GM23248 (cell line): ENCODE data around the gene ATF6. TPM values are rescaled to one million over a fixed set of nuclear protein-coding genes. Genes with fewer than 3 reads are reported as not detected.

Source experiments
- DNase-seq: peaks from one replicate; pipeline ENCODE4 v3.0.0-alpha.2; 2015
- H2AFZ ChIP-seq: fragments of 200-600 bp; sonication (generic); 2 replicates; pipeline ENCODE4 v1.6.1; 2016; ENCODE audit warnings: antibody characterized with exemption
- H3F3A ChIP-seq: fragments of 200-600 bp; sonication (generic); 2 replicates; pipeline ENCODE4 v1.6.1; 2016; ENCODE audit warnings: mild to moderate bottlenecking, antibody characterized with exemption, mixed run types; ENCODE audit not compliant: insufficient read depth
- H3K27ac ChIP-seq: fragments of 200-600 bp; sonication (generic); 2 replicates; pipeline ENCODE4 v1.5.1; 2016; ENCODE audit warnings: mild to moderate bottlenecking
- H3K27me3 ChIP-seq: fragments of 200-600 bp; sonication (generic); replicated peaks from 2 replicates; pipeline ENCODE4 v1.6.1; 2016; ENCODE audit warnings: mild to moderate bottlenecking; ENCODE audit not compliant: insufficient read depth
- H3K36me3 ChIP-seq: fragments of 200-600 bp; sonication (generic); 2 replicates; pipeline ENCODE4 v1.6.1; 2016; ENCODE audit warnings: low read depth, mild to moderate bottlenecking
- H3K4me1 ChIP-seq: fragments of 200-600 bp; sonication (generic); 2 replicates; pipeline ENCODE4 v1.6.1; 2016; ENCODE audit warnings: mild to moderate bottlenecking; ENCODE audit not compliant: insufficient read depth
- H3K4me2 ChIP-seq: fragments of 200-600 bp; sonication (generic); one replicate; pipeline ENCODE4 v1.6.1; 2016; ENCODE audit warnings: mild to moderate bottlenecking; ENCODE audit not compliant: unreplicated experiment
- H3K4me3 ChIP-seq: fragments of 200-600 bp; sonication (generic); 2 replicates; pipeline ENCODE4 v1.5.1; 2016; ENCODE audit warnings: mild to moderate bottlenecking
- H3K79me2 ChIP-seq: fragments of 200-600 bp; sonication (generic); 2 replicates; pipeline ENCODE4 v1.6.1; 2016; ENCODE audit warnings: mild to moderate bottlenecking; ENCODE audit not compliant: insufficient read depth
- H3K9ac ChIP-seq: fragments of 200-600 bp; sonication (generic); 2 replicates; pipeline ENCODE4 v1.6.1; 2016; ENCODE audit warnings: mild to moderate bottlenecking
- H3K9me2 ChIP-seq: fragments of 200-600 bp; sonication (generic); 2 replicates; pipeline ENCODE4 v1.6.1; 2016; ENCODE audit warnings: mixed run types, mild to moderate bottlenecking, moderate library complexity; ENCODE audit not compliant: insufficient read depth
- H3K9me3 ChIP-seq: fragments of 200-600 bp; sonication (generic); one replicate; pipeline ENCODE4 v1.6.1; 2017; ENCODE audit warnings: low read depth
- H4K20me1 ChIP-seq: fragments of 200-600 bp; sonication (generic); 2 replicates; pipeline ENCODE4 v1.6.0; 2016; ENCODE audit not compliant: insufficient read depth
- EZH2 ChIP-seq: fragments of 200-600 bp; sonication (generic); IDR thresholded peaks from 2 replicates; pipeline ENCODE4 v1.6.1; 2018; ENCODE audit warnings: antibody characterized with exemption, mild to moderate bottlenecking; ENCODE audit not compliant: insufficient read depth, poor library complexity, severe bottlenecking
- EZH2phosphoT487 ChIP-seq: fragments of 200-600 bp; sonication (generic); IDR thresholded peaks from 2 replicates; pipeline ENCODE4 v1.6.1; 2018; ENCODE audit warnings: antibody characterized with exemption, moderate library complexity, mild to moderate bottlenecking, low read depth; ENCODE audit not compliant: insufficient read depth
- WGBS, 2 experiments: methylation state at CpG; one replicate each; pipeline ENCODE4 v1.1.6; 2015 to 2017; ENCODE audit warnings: low lambda C conversion rate in 2 of 2, low coverage in 1 of 2; ENCODE audit errors: missing lambda C conversion rate in 2 of 2; 5-methylcytosine and 5-hydroxymethylcytosine counted together
- in situ Hi-C: fragments of 300-500 bp; cut with MboI; formaldehyde crosslinking; loops from 2 replicates; pipeline ENCODE4 v1.15.0; 2020
- polyA plus RNA-seq: library from polyadenylated mRNA; unstranded; fragments of >200 nt; fragmentation: Nextera tagmentation; extraction: Ambion mirVana; gene quantifications from 2 replicates; pipeline ENCODE4 v1.2.1, GENCODE V29; 2016
- total RNA-seq: library from RNA; depleted of rRNA; stranded (reverse); fragments of >200 nt; shearing (Covaris generic); gene quantifications from 2 replicates; pipeline ENCODE4 v1.2.3, GENCODE V29; 2014

The ATF6 gene
- total and polyA plus RNA-seq, 2 experiments from 2014 or later: 14.8 to 19.8 TPM

GRCh38 chr1:161735837-161736236, 30.3 kb upstream of the ATF6 start:
- Histone ChIP-seq H3K27ac (no peak overlapping the region), H3K27me3 (no peaks in the 10 kb centered on the region), H3K4me2 (no peak overlapping the region), H3K4me1 (peaks cover 47% of the 10 kb centered on the region), H3K9me3 (no peaks in the 10 kb centered on the region), H3K36me3 (no peaks in the 10 kb centered on the region), H3K9ac (no peak overlapping the region), H3K79me2 (no peaks in the 10 kb centered on the region), H4K20me1 (no peaks in the 10 kb centered on the region), H2AFZ (no peak overlapping the region), H3K9me2 (no peaks in the 10 kb centered on the region), H3K4me3 (no peak overlapping the region), H3F3A (peaks cover 40% of the 10 kb centered on the region)
- no peak for DNase-seq
- TF ChIP-seq EZH2phosphoT487: no peak
- TF ChIP-seq EZH2: no peak
- 81 to 86% methylated on average over 3 of the region's 3 CpGs for WGBS, 2 experiments
- in situ Hi-C loops: no loop called here

GRCh38 chr1:161736335-161736969, 29.7 kb upstream of the ATF6 start:
- Histone ChIP-seq H3K36me3 (no peaks in the 10 kb centered on the region), H3K4me1 (peaks cover 44% of the 10 kb centered on the region), H2AFZ (peak overlapping the region; percentile 38; the same call in 1 of the 2 replicates), H3K79me2 (no peaks in the 10 kb centered on the region), H3K9me2 (no peaks in the 10 kb centered on the region), H3K9me3 (no peaks in the 10 kb centered on the region), H4K20me1 (no peaks in the 10 kb centered on the region), H3K27ac (peak overlapping the region; percentile 5; the same call in 1 of the 2 replicates), H3K27me3 (no peaks in the 10 kb centered on the region), H3K4me2 (peak overlapping the region; percentile 50), H3F3A (peaks cover 38% of the 10 kb centered on the region), H3K9ac (0 out of 2 replicates have a peak overlapping the region, but pooled peaks have one; percentile 2), H3K4me3 (peak overlapping the region; percentile 18; the same call in 1 of the 2 replicates)
- DNase-seq: peak; percentile 58
- in situ Hi-C loops: no loop called here
- no peak for TF ChIP-seq EZH2
- TF ChIP-seq EZH2phosphoT487: no peak
- 38 to 48% methylated on average over 4 of the region's 4 CpGs for WGBS, 2 experiments

- no peaks in the 10 kb centered on the region for H3K9me3 ChIP-seq
- H3K4me3 ChIP-seq: no peak overlapping the region
- H3K9me2 ChIP-seq: no peaks in the 10 kb centered on the region
- TF ChIP-seq EZH2phosphoT487: no peak
- no peak for TF ChIP-seq EZH2
- no peaks in the 10 kb centered on the region for H4K20me1 ChIP-seq
- in situ Hi-C loops: no loop called here
- WGBS, 2 experiments: 76 to 79% methylated on average over 2 of the region's 2 CpGs
- peaks cover 42% of the 10 kb centered on the region for H3K4me1 ChIP-seq
- H3K36me3 ChIP-seq: no peaks in the 10 kb centered on the region
- H3K27me3 ChIP-seq: no peaks in the 10 kb centered on the region
- H2AFZ ChIP-seq: peak overlapping the region; percentile 20; the same call in 1 of the 2 replicates
- no peak overlapping the region for H3K4me2 ChIP-seq
- no peak overlapping the region for H3K9ac ChIP-seq
- DNase-seq: no peak
- H3K79me2 ChIP-seq: no peaks in the 10 kb centered on the region
- peaks cover 30% of the 10 kb centered on the region for H3F3A ChIP-seq
- no peak overlapping the region for H3K27ac ChIP-seq
Measured at GRCh38 chr1:161737625-161738024, 28.5 kb upstream of the ATF6 start.

GRCh38 chr1:161738627-161739287, 27.4 kb upstream of the ATF6 start:
- Histone ChIP-seq H3K4me3 (no peak overlapping the region), H3K79me2 (no peaks in the 10 kb centered on the region), H3K4me2 (no peak overlapping the region), H3K9me2 (no peaks in the 10 kb centered on the region), H3K9ac (no peak overlapping the region), H4K20me1 (no peaks in the 10 kb centered on the region), H3K27ac (no peak overlapping the region), H3K27me3 (no peaks in the 10 kb centered on the region), H2AFZ (no peak overlapping the region), H3K9me3 (no peaks in the 10 kb centered on the region), H3F3A (peaks cover 21% of the 10 kb centered on the region), H3K36me3 (no peaks in the 10 kb centered on the region), H3K4me1 (peaks cover 36% of the 10 kb centered on the region)
- 87 to 89% methylated on average over 4 of the region's 4 CpGs for WGBS, 2 experiments
- in situ Hi-C loops: no loop called here
- TF ChIP-seq EZH2 (no peak), EZH2phosphoT487 (no peak)
- DNase-seq: peak; percentile 90
